ENCODE measurements around the gene HPCAL4. TPM values are rescaled to one million over a fixed set of nuclear protein-coding genes. Genes with fewer than 3 reads are reported as not detected.

Gene HPCAL4
- total and polyA plus RNA-seq, 9 of the 15 experiments (the other 6 are each of a cell fraction or from before 2014, with no cell fraction given), result 0.01 to 0.04 (median 0.04) TPM; not detected in 4

- intact Hi-C loops (cut with micrococcal nuclease) (no loop called here), in situ Hi-C loops (cut with MboI) (no loop called here)
- Histone ChIP-seq H3K4me2 (ENCODE audit: insufficient read depth, low read length) (no peak overlapping the region), H3K4me1 (replicated peaks in 1 of 2; ENCODE audit: control insufficient read depth in 2 of 2, insufficient read depth in 2 of 2, low read length in 2 of 2) (peaks cover 0 to 24% of the 10 kb centered on the region in 2 experiments; a peak in 2 of 5 replicates), H3K9ac (ENCODE audit: insufficient read depth in 1 of 2, low read depth in 2 of 2, low read length in 2 of 2) (no peak overlapping the region; a peak in 1 of 4 replicates), H4K20me1 (replicated peaks; ENCODE audit: control insufficient read depth, insufficient read depth, low read length) (no peaks in the 10 kb centered on the region), H3K4me3 (no peak overlapping the region), H3K27me3 (ENCODE audit: control insufficient read depth in 2 of 2, insufficient read depth in 2 of 2, low read length in 2 of 2) (peaks cover 23 to 78% of the 10 kb centered on the region in 2 experiments), H3K79me2 (ENCODE audit: control insufficient read depth, insufficient read depth, low read length) (no peaks in the 10 kb centered on the region), H3K9me1 (ENCODE audit: control insufficient read depth, insufficient read depth, low read length) (no peaks in the 10 kb centered on the region), H2AFZ (ENCODE audit: low read depth, low read length) (no peak overlapping the region), H3K9me3 (replicated peaks; ENCODE audit: control insufficient read depth, insufficient read depth, low read depth, low read length) (no peaks in the 10 kb centered on the region), H3K27ac (ENCODE audit: extremely low read depth, low read depth, low read length) (no peak overlapping the region), H3K36me3 (ENCODE audit: control insufficient read depth, insufficient read depth, low read length) (no peaks in the 10 kb centered on the region)
- no peak for TF ChIP-seq ZNF311 (CRISPR knock-in tag; IDR thresholded peaks at IDR 0.05)
- no peak for TF ChIP-seq ZNF23 (CRISPR knock-in tag; IDR thresholded peaks at IDR 0.05)
- no peak for TF ChIP-seq TOE1 (IDR thresholded peaks at IDR 0.05; ENCODE audit: borderline replicate concordance)
- TF ChIP-seq TOE1 (CRISPR knock-in tag; IDR thresholded peaks at IDR 0.05; ENCODE audit: borderline replicate concordance, low read depth), result no peak
- no peak for TF ChIP-seq TAF7 (tag; IDR thresholded peaks at IDR 0.05)
- no peak for DNase-seq (ENCODE audit: extremely low read depth in 1 of 4, low spot score in 3 of 4)
- ChIA-PET CTCF (ENCODE audit: low intra/inter-chr PET ratio) (no interaction called here), POLR2A (interaction anchor here (0.6 to 1.5 kb wide), 5 partner anchors 9 to 651 kb away, joined by 3 to 7 read pairs (median 3); no protein-coding TSS in a partner anchor)
- 0% methylated on average over 3 of the region's 3 CpGs for WGBS (ENCODE audit: insufficient coverage, low coverage, missing lambda C conversion rate)
- ATAC-seq, result no peak
- no TSS peak for BruUV-seq (replicated peaks)
- no peak for FAIRE-seq
Measured at GRCh38 chr1:39688706-39689105, 2.5 kb downstream of the HPCAL4 start.

GRCh38 chr1:39687243-39687642 lies 4.0 kb downstream of the HPCAL4 start:
- Histone ChIP-seq H3K4me2 (ENCODE audit: insufficient read depth, low read length) (no peak overlapping the region), H3K27ac (ENCODE audit: extremely low read depth, low read depth, low read length) (no peak overlapping the region), H2AFZ (ENCODE audit: low read depth, low read length) (no peak overlapping the region), H3K9me3 (replicated peaks; ENCODE audit: control insufficient read depth, insufficient read depth, low read depth, low read length) (no peaks in the 10 kb centered on the region), H3K4me1 (replicated peaks in 1 of 2; ENCODE audit: control insufficient read depth in 2 of 2, insufficient read depth in 2 of 2, low read length in 2 of 2) (peaks cover 0 to 21% of the 10 kb centered on the region in 2 experiments; a peak in 2 of 5 replicates), H3K79me2 (ENCODE audit: control insufficient read depth, insufficient read depth, low read length) (no peaks in the 10 kb centered on the region), H3K9ac (ENCODE audit: insufficient read depth in 1 of 2, low read depth in 2 of 2, low read length in 2 of 2) (no peak overlapping the region), H4K20me1 (replicated peaks; ENCODE audit: control insufficient read depth, insufficient read depth, low read length) (no peaks in the 10 kb centered on the region), H3K4me3 (no peak overlapping the region), H3K9me1 (ENCODE audit: control insufficient read depth, insufficient read depth, low read length) (no peaks in the 10 kb centered on the region), H3K36me3 (ENCODE audit: control insufficient read depth, insufficient read depth, low read length) (no peaks in the 10 kb centered on the region), H3K27me3 (ENCODE audit: control insufficient read depth in 2 of 2, insufficient read depth in 2 of 2, low read length in 2 of 2) (peaks cover 27 to 80% of the 10 kb centered on the region in 2 experiments)
- no peak for TF ChIP-seq ZNF197 (CRISPR knock-in tag; IDR thresholded peaks at IDR 0.05; ENCODE audit: low read depth)
- TF ChIP-seq ZNF263 (CRISPR knock-in tag; IDR thresholded peaks at IDR 0.05; ENCODE audit: borderline replicate concordance), result no peak
- TF ChIP-seq CBFA2T2 (conservative IDR thresholded peaks at IDR 0.05), result no peak
- no peak for TF ChIP-seq MTA2 (IDR thresholded peaks at IDR 0.05; ENCODE audit: low read depth)
- no peak for TF ChIP-seq DPF2 (IDR thresholded peaks at IDR 0.05)
- TF ChIP-seq CAMTA2 (CRISPR knock-in tag; conservative IDR thresholded peaks at IDR 0.05), result no peak
- no peak for TF ChIP-seq BRCA1 (IDR thresholded peaks at IDR 0.05)
- no peak for TF ChIP-seq BRCA1 (CRISPR knock-in tag; IDR thresholded peaks at IDR 0.05)
- TF ChIP-seq SIX5 (IDR thresholded peaks at IDR 0.05; ENCODE audit: borderline replicate concordance in 1 of 2, insufficient read depth in 1 of 2, low read depth in 1 of 2, low read length in 2 of 2), result no peak
- TF ChIP-seq MTF1 (CRISPR knock-in tag; IDR thresholded peaks at IDR 0.05; ENCODE audit: borderline replicate concordance), result no peak
- TF ChIP-seq THRB (CRISPR knock-in tag; conservative IDR thresholded peaks at IDR 0.05), result no peak
- TF ChIP-seq BRF1 (IDR thresholded peaks at IDR 0.05; ENCODE audit: borderline replicate concordance, extremely low read depth, insufficient read length), result no peak
- POLR2A ChIA-PET, result no interaction called here
- CTCF ChIA-PET (ENCODE audit: low intra/inter-chr PET ratio), result no interaction called here
- intact Hi-C loops (cut with micrococcal nuclease) (no loop called here), in situ Hi-C loops (cut with MboI) (no loop called here)
- 8% methylated on average over 2 of the region's 2 CpGs for WGBS (ENCODE audit: insufficient coverage, low coverage, missing lambda C conversion rate)
- ATAC-seq (no peak), FAIRE-seq (no peak), DNase-seq (ENCODE audit: extremely low read depth in 1 of 4, low spot score in 3 of 4) (no peak)
- BruUV-seq (replicated peaks), result no TSS peak
